ENCODE data around the gene SCARF2.
A peak's percentile ranks its signal among the peaks of the same experiment; 100 is the strongest.
"Not testable (repeated sequence)": the region's sequence is repeated elsewhere in the genome, so short reads cannot be mapped to it uniquely, and the experiment has no call there.

Gene SCARF2

DNA sequence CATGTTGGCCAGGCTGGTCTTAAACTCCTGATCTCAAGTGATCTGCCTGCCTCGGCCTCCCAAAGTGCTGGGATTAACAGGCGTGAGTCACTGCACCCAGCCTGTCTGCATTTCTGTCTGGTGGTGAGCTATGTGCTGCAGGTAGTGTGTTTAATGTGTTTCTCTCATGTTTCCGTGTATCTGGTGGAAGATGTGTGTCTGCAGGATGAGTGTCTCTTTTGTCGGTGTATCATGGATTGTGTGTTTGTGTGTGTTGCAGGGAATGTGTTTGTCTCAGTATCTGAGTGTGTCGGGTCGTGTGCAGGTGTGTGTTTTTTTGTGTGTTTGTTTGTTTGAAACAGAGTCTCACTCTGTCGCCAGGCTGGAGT is 16.1 kb downstream of the SCARF2 start:
- TF ChIP-seq, protein P1, sequence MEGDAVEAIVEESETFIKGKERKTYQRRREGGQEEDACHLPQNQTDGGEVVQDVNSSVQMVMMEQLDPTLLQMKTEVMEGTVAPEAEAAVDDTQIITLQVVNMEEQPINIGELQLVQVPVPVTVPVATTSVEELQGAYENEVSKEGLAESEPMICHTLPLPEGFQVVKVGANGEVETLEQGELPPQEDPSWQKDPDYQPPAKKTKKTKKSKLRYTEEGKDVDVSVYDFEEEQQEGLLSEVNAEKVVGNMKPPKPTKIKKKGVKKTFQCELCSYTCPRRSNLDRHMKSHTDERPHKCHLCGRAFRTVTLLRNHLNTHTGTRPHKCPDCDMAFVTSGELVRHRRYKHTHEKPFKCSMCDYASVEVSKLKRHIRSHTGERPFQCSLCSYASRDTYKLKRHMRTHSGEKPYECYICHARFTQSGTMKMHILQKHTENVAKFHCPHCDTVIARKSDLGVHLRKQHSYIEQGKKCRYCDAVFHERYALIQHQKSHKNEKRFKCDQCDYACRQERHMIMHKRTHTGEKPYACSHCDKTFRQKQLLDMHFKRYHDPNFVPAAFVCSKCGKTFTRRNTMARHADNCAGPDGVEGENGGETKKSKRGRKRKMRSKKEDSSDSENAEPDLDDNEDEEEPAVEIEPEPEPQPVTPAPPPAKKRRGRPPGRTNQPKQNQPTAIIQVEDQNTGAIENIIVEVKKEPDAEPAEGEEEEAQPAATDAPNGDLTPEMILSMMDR (conservative IDR thresholded peaks at IDR 0.05; ENCODE audit: control insufficient read depth, insufficient read depth, low read depth, low read length): no peak
- DNase-seq (ENCODE audit: low read depth): no peak
- H3K4me3 ChIP-seq (ENCODE audit: control insufficient read depth, low read depth, low read length): no peak overlapping the region

DNA sequence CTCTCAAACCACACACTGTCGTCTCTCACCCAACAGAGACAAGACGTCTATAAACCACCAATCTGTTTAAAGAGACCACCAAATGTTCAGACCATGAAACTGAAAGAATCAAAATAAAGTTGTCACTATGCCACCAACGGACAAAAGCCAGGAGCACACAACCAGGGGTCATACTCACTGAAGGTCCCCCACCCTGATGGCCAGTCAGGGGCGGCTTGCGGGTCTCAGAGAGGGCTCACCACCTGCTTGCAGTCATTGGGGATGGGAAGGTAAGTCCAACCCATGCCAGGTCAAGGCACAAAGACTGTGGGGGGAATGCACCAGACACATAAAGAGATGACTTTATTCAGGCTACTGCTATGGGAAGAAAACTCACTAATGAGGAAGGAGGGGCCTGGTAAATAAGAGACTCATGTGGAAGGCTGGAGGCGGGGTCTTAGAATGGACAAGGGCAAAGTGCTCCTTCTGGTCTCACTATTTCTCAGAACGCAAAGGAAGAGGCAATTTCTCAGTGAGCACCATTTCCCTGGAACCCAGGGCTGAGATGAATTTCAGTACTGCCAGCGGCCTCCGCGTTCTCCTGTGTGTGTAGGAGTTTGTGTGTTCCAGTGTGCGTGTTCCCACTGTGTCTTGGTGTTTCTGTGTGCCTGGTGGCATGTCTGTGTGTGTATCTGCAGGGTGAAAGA is 17.3 kb downstream of the SCARF2 start:
- DNase-seq (ENCODE audit: low read depth): no peak
- TF ChIP-seq, protein P1 (conservative IDR thresholded peaks at IDR 0.05; ENCODE audit: control insufficient read depth, insufficient read depth, low read depth, low read length): no peak
- H3K4me3 ChIP-seq (ENCODE audit: control insufficient read depth, low read depth, low read length): no peak overlapping the region

DNA sequence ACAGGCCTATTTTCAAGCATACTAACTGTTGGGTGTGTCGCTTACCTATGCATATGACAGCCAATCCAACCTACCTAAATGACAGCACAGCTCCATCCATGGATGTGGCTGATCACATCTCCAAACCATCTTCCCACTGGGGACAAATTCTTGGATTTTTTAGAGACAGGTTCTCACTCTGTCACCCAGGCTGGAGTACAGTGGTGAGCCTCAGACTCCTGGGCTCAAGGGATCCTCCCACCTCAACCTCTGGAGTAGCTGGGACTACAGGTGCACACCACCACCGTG is 18.0 kb downstream of the SCARF2 start:
- H3K4me3 ChIP-seq (ENCODE audit: control insufficient read depth, low read depth, low read length): no peak overlapping the region
- TF ChIP-seq, protein P1 (conservative IDR thresholded peaks at IDR 0.05; ENCODE audit: control insufficient read depth, insufficient read depth, low read depth, low read length): no peak
- DNase-seq (ENCODE audit: low read depth): no peak

DNA sequence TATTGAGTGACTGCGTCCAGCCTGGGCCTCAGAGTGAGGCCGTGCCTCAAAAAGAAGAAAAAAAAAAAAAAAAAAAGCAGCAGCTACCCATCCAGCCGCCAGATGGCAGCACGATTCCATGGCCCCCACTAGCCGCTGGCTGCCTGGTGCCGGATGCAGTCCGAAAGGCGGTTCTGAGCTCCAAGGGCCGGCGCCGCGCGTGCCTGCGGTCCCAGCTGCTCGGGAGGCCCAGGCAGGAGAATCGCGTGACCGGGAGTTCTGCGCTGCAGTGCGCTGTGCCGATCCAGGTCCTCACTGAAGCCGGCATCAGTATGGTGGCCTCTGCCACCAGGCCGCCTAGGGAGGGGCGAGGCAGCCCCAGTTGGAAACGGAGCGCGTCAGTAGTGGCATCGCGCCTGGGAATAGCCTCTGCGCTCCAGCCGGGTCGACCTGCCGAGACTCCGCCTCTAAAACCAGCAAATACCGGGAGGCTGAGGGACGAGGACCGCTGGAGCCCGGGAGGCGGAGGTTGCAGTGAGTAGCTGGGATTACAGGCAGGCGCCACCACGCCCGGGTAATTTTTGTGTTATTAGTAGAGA is 19.3 kb downstream of the SCARF2 start:
- TF ChIP-seq, protein P1 (conservative IDR thresholded peaks at IDR 0.05; ENCODE audit: control insufficient read depth, insufficient read depth, low read depth, low read length): peak; percentile 73
- DNase-seq (ENCODE audit: low read depth): peak; percentile 79

DNA sequence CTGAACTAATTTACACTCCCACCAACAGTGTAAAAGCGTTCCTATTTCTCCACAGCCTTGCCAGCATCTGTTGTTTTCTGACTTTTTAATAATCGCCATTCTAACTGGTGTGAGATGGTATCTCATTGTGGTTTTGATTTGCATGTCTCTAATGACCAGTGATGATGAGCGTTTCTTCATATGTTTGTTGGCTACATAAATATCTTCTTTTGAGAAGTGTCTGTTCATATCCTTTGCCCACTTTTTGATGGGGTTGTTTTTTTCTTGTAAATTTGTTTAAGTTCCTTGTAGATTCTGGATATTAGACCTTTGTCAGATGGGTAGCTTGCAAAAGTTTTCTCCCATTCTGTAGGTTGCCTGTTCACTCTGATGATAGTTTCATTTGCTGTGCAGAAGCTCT is 21.9 kb downstream of the SCARF2 start:
- DNase-seq (ENCODE audit: low read depth); H3K4me3 ChIP-seq (ENCODE audit: control insufficient read depth, low read depth, low read length): not testable (repeated sequence)

More for the DNA sequence above, 19.3 kb downstream of the SCARF2 start:
- H3K4me3 ChIP-seq (ENCODE audit: control insufficient read depth, low read depth, low read length): peak overlapping the region; percentile 47

DNA sequence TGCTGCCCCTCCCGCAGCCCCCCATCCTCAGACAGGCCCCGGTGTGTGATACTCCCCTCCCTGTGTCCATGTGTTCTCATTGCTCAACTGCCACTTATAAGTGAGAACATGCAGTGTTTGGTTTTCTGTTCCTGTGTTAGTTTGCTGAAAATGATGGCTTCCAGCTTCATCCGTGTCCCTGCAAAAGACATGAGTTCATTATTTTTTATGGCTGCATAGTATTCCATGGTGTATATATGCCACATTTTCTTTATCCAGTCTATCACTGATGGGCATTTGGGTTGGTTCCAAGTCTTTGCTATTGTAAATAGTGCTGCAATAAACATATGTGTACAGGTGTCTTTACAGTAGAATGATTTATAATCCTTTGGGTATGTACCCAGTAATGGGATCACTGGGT is 22.4 kb downstream of the SCARF2 start:
- H3K4me3 ChIP-seq (ENCODE audit: control insufficient read depth, low read depth, low read length); DNase-seq (ENCODE audit: low read depth): not testable (repeated sequence)

DNA sequence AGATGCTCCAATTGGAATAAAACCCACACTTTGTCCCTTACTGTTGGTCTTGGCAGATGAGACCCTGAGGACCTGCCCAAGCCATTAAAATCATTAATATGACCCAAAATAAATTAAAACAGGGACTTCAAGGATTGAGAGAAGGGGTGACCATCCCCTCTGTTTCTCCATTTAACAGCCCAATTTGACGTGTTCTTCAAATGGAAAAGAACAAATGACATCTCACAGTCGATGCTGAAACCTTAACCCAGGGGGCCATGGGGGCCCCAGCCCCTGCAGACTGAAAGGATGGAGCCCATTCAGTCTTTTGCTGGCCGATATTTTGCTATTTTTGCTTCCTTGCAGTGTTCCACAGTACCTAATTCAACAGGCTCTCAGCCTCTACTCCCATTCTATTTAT is 23.2 kb downstream of the SCARF2 start:
- TF ChIP-seq, protein P1 (conservative IDR thresholded peaks at IDR 0.05; ENCODE audit: control insufficient read depth, insufficient read depth, low read depth, low read length): no peak
- DNase-seq (ENCODE audit: low read depth): no peak
- H3K4me3 ChIP-seq (ENCODE audit: control insufficient read depth, low read depth, low read length): no peak overlapping the region

DNA sequence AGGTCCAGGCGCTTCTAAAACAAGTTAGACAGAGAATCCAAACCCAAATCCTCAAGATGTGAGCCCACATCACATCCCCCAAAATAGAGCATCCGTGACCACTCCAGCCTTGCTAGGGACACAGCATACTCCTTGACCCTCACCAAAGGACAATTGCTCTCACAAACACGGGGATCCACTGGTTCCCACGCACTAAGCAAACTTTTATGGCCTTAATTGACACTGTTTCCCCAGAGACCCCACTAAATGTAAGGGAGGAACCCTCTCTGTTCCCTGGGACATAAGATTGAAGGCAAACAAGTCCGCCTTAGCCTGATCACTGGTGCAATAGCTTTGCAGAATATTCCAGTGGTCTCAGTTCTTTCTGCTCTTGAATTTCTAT is 23.6 kb downstream of the SCARF2 start:
- no peak overlapping the region for H3K4me3 ChIP-seq (ENCODE audit: control insufficient read depth, low read depth, low read length)
- DNase-seq (ENCODE audit: low read depth): no peak
- TF ChIP-seq, protein P1 (conservative IDR thresholded peaks at IDR 0.05; ENCODE audit: control insufficient read depth, insufficient read depth, low read depth, low read length): no peak

Data from fibroblast of mammary gland (primary cell).